Epithelial cell of esophagus (primary cell): ENCODE results near the gene TIAM2.

Experiments used
- DNase-seq: peaks from one replicate; pipeline ENCODE4 v3.0.0; 2010; ENCODE audit warnings: low read depth
- H3K4me3 ChIP-seq: 2 replicates; pipeline ENCODE4 v1.5.1; 2011; ENCODE audit warnings: mild to moderate bottlenecking, low read length, control low read depth
- CTCF ChIP-seq: IDR thresholded peaks from 2 replicates; pipeline ENCODE4 v1.5.1; 2011; ENCODE audit warnings: low read depth, mild to moderate bottlenecking, low read length, control low read depth, inconsistent platforms; ENCODE audit not compliant: insufficient read depth; ENCODE audit errors: missing control alignments

The TIAM2 gene

DNA sequence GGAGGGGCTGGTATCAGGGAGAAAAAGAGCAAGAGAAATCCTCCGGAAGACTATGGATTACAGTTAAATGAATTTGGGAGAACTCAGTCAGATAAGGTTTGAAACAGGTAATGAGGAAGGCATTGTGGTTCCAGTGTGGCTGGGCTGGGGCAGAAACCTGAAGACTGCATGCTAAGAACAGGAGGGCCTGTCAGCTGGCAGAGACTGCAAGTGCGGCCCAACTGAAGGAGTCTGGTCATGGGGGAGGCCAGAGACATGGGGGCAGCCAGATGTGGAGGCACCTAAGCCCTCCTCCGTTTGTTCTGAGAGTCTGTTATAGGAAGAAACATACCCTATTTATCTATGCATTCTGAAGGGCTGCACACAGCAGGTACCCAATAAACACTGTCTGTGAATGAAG, 302.6 kb downstream of the TIAM2 start:
- no peak for TF ChIP-seq CTCF
- DNase-seq, result no peak
- H3K4me3 ChIP-seq, result no peak overlapping the region

DNA sequence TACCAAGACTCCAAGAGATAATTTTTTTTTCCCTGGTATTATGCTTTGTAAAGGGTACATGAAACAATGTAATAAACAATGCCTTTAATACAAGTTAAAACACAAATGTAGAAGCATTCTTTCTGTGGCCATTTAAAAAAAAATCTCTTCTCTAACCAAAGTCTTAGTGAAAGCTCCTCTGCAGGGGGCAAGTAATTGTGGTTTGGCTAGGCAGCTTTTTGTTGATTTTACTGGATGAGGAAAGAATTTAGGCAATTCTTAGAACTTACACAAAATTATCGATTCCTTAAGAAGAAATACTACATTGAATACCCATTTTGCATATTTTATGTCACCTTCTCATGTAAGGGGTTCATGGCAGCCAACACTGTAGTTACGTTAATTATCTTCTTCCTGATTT, 306.8 kb downstream of the TIAM2 start:
- TF ChIP-seq CTCF, result no peak
- H3K4me3 ChIP-seq, result no peak overlapping the region
- DNase-seq, result no peak

- TF ChIP-seq CTCF, result no peak
- H3K4me3 ChIP-seq, result no peak overlapping the region
- peak; percentile 8 for DNase-seq
These were observed 308.3 kb downstream of the TIAM2 start for GRCh38 chr6:155303361-155303870.

DNA sequence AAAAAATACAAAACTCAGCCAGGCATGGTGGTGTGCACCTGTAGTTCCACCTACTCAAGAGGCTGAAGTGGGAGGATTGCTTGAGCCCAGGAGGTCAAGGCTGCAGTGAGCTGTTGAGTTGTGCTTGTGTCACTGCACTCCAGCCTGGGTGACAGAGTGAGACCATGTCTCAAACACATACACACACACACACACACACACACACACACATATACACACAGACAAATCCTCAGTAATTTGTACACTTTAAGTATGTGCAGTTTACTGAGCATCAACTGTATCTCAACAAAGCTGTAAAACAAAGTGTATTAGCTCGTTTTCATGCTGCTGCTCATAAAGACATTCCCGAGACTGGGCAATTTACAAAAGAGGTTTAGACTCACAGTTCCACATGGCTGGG, 311.8 kb downstream of the TIAM2 start:
- H3K4me3 ChIP-seq, result no peak overlapping the region
- no peak for TF ChIP-seq CTCF
- no peak for DNase-seq
